HCT116 (cell line): ENCODE results near the gene NPFFR1. TPM values are rescaled to one million over a fixed set of nuclear protein-coding genes. Genes with fewer than 3 reads are reported as not detected.

Experiments
- ATAC-seq: fragments of 200-7000 bp; cut with Tn5 transposase; 2 replicates; pipeline ENCODE4 v1.9.1; 2020; ENCODE audit warnings: mild to moderate bottlenecking, moderate library complexity
- BruUV-seq: library from RNA; stranded (reverse); fragments of 400-500 nt; replicated peaks from 2 replicates; lab custom pipeline; 2021; lab: Mats Ljungman, UMichigan
- CTCF ChIA-PET: fragments of 300-600 bp; sonication (Branson Sonifier 250); formaldehyde crosslinking; loops from one replicate; lab custom pipeline; 2021; ENCODE audit warnings: antibody characterized with exemption; lab: Charles Lee
- POLR2A ChIA-PET: fragments of 300-600, 350-600 bp; sonication (Branson Sonifier 250); formaldehyde crosslinking; loops from one replicate; lab custom pipeline; 2021; ENCODE audit warnings: antibody characterized with exemption; lab: Charles Lee
- RAD21 ChIA-PET, 2 experiments: fragments of 300-600 bp; sonication (Branson Sonifier 250); formaldehyde crosslinking; loops; one replicate each; lab custom pipeline; 2023; ENCODE audit warnings: low total read pairs in 2 of 2; ENCODE audit not compliant: uncharacterized antibody in 2 of 2, unreplicated experiment in 2 of 2, low non-redundant PET in 1 of 2; lab: Charles Lee
- DNase-seq: peaks from one replicate; pipeline ENCODE4 v3.0.0-alpha.2; 2010; ENCODE audit warnings: low read depth, low spot score
- H2AFZ ChIP-seq: fragments of 200-600 bp; shearing (Covaris generic), sonication (generic); 2 replicates; pipeline ENCODE4 v1.6.1; 2017; ENCODE audit warnings: low read depth, mixed run types, mixed read lengths, antibody characterized with exemption, low read length; ENCODE audit not compliant: poor library complexity, severe bottlenecking
- H3K27ac ChIP-seq: 2 replicates; pipeline ENCODE4 v1.5.1; 2012; ENCODE audit warnings: low read depth, low read length
- H3K27me3 ChIP-seq: fragments of 200-600 bp; sonication (generic); 2 replicates; pipeline ENCODE4 v1.6.1; 2016; ENCODE audit warnings: mixed run types, low read length, mixed read lengths; ENCODE audit not compliant: insufficient read depth
- H3K36me3 ChIP-seq, 2 experiments: fragments of 200-500 bp in 1 of 2; fragments of 200-600 bp in 1 of 2; sonication (Bioruptor generic) in 1 of 2; sonication (generic) in 1 of 2; 2 replicates each; pipeline versions ENCODE4 v1.5.1 to v1.6.1; 2014 to 2016; ENCODE audit warnings: low read length in 2 of 2, inconsistent platforms in 1 of 2, mixed read lengths in 1 of 2, mixed run types in 1 of 2; ENCODE audit not compliant: insufficient read depth in 2 of 2, control insufficient read depth in 1 of 2
- H3K4me1 ChIP-seq, 2 experiments: fragments of 200-600 bp in 1 of 2; sonication (generic) in 1 of 2; 2 replicates each; pipeline versions ENCODE4 v1.5.1 to v1.6.1; 2012 to 2017; ENCODE audit warnings: low read length in 2 of 2, inconsistent platforms in 1 of 2, mild to moderate bottlenecking in 1 of 2, mixed read lengths in 1 of 2, mixed run types in 1 of 2, moderate library complexity in 1 of 2; ENCODE audit not compliant: insufficient read depth in 2 of 2, control insufficient read depth in 1 of 2
- H3K4me2 ChIP-seq: fragments of 200-600 bp; sonication (generic); 2 replicates; pipeline ENCODE4 v1.6.1; 2017; ENCODE audit warnings: mixed run types, low read length, mixed read lengths
- H3K4me3 ChIP-seq, 2 experiments: fragments of 200-600 bp in 1 of 2; sonication (generic) in 1 of 2; replicated peaks in 1 of 2; 2 replicates each; pipeline ENCODE4 v1.5.1; 2011 to 2016; ENCODE audit warnings: low read length in 2 of 2, control low read depth in 1 of 2, low read depth in 1 of 2, mild to moderate bottlenecking in 1 of 2, mixed read lengths in 1 of 2, mixed run types in 1 of 2
- H3K79me2 ChIP-seq: fragments of 200-600 bp; sonication (generic); 2 replicates; pipeline ENCODE4 v1.6.1; 2017; ENCODE audit warnings: mild to moderate bottlenecking, mixed run types, low read length, moderate library complexity, mixed read lengths; ENCODE audit not compliant: insufficient read depth
- H3K9ac ChIP-seq: fragments of 200-600 bp; sonication (generic); 2 replicates; pipeline ENCODE4 v1.6.1; 2016; ENCODE audit warnings: low read length, mixed read lengths
- H3K9me2 ChIP-seq: fragments of 200-600 bp; sonication (generic), shearing (Covaris generic); 2 replicates; pipeline ENCODE4 v1.6.1; 2017; ENCODE audit warnings: mixed run types, mild to moderate bottlenecking, moderate library complexity; ENCODE audit not compliant: insufficient read depth
- H3K9me3 ChIP-seq, 2 experiments: fragments of 200-500 bp in 1 of 2; fragments of 200-600 bp in 1 of 2; sonication (Bioruptor generic) in 1 of 2; sonication (generic) in 1 of 2; 2 replicates each; pipeline ENCODE4 v1.6.1; 2014 to 2017; ENCODE audit warnings: low read length in 2 of 2, mixed read lengths in 2 of 2, inconsistent platforms in 1 of 2, low read depth in 1 of 2, mild to moderate bottlenecking in 1 of 2, mixed run types in 1 of 2, moderate library complexity in 1 of 2; ENCODE audit not compliant: control insufficient read depth in 1 of 2, insufficient read depth in 1 of 2
- H4K20me1 ChIP-seq: fragments of 200-600 bp; sonication (generic), shearing (Covaris generic); 2 replicates; pipeline ENCODE4 v1.6.1; 2017; ENCODE audit warnings: mixed run types, mild to moderate bottlenecking, moderate library complexity; ENCODE audit not compliant: insufficient read depth
- ATF3 ChIP-seq: IDR thresholded peaks from 2 replicates; pipeline ENCODE4 v1.6.1; 2012
- CBX3 ChIP-seq: IDR thresholded peaks from 2 replicates; pipeline ENCODE4 v1.6.1; 2012; ENCODE audit warnings: low read depth
- CEBPB ChIP-seq: IDR thresholded peaks from 2 replicates; pipeline ENCODE4 v1.6.1; 2012; ENCODE audit warnings: low read depth
- CTCF ChIP-seq, 3 experiments: fragments of 200-600 bp in 1 of 3; sonication (generic) in 1 of 3; IDR thresholded peaks in 2 of 3; conservative IDR thresholded peaks in 1 of 3; 2 replicates each; pipeline ENCODE4 v1.5.1; 2012 to 2017; ENCODE audit warnings: low read depth in 2 of 3, low read length in 2 of 3, antibody characterized with exemption in 1 of 3, borderline replicate concordance in 1 of 3, control low read depth in 1 of 3, mild to moderate bottlenecking in 1 of 3, mixed read lengths in 1 of 3, mixed run types in 1 of 3, moderate library complexity in 1 of 3; ENCODE audit not compliant: insufficient read depth in 1 of 3
- EGR1 ChIP-seq: IDR thresholded peaks from 2 replicates; pipeline ENCODE4 v1.6.1; 2012; ENCODE audit warnings: low read depth
- ELF1 ChIP-seq: IDR thresholded peaks from 2 replicates; pipeline ENCODE4 v1.6.1; 2012; ENCODE audit warnings: low read depth, borderline replicate concordance
- EZH2 ChIP-seq: fragments of 200-600 bp; sonication (generic); IDR thresholded peaks from 2 replicates; pipeline ENCODE4 v1.6.1; 2017; ENCODE audit warnings: antibody characterized with exemption, mixed run types
- EZH2phosphoT487 ChIP-seq: fragments of 200-600 bp; IDR thresholded peaks from 2 replicates; pipeline ENCODE4 v1.6.1; 2018; ENCODE audit warnings: antibody characterized with exemption, borderline replicate concordance
- FOSL1 ChIP-seq: IDR thresholded peaks from 2 replicates; pipeline ENCODE4 v1.6.1; 2012; ENCODE audit warnings: low read depth
- JUND ChIP-seq: IDR thresholded peaks from 2 replicates; pipeline ENCODE4 v1.6.1; 2012
- MAX ChIP-seq: IDR thresholded peaks from 2 replicates; pipeline ENCODE4 v1.6.1; 2012
- POLR2A ChIP-seq: IDR thresholded peaks from 2 replicates; pipeline ENCODE4 v1.7.0; 2011; ENCODE audit warnings: borderline replicate concordance; ENCODE audit not compliant: insufficient read depth, insufficient read length; ENCODE audit errors: extremely low read depth
- POLR2AphosphoS5 ChIP-seq: IDR thresholded peaks from 2 replicates; pipeline ENCODE4 v1.6.1; 2011; ENCODE audit warnings: mild to moderate bottlenecking, low read depth, low read length, moderate library complexity
- RAD21 ChIP-seq: IDR thresholded peaks from 2 replicates; pipeline ENCODE4 v1.6.1; 2012; ENCODE audit warnings: low read depth, mild to moderate bottlenecking
- SIN3A ChIP-seq: IDR thresholded peaks from 2 replicates; pipeline ENCODE4 v1.6.1; 2012; ENCODE audit warnings: low read depth
- SP1 ChIP-seq: IDR thresholded peaks from 2 replicates; pipeline ENCODE4 v1.6.1; 2012; ENCODE audit warnings: low read depth
- SRF ChIP-seq: IDR thresholded peaks from 2 replicates; pipeline ENCODE4 v1.6.1; 2012; ENCODE audit warnings: low read depth
- TCF7L2 ChIP-seq: IDR thresholded peaks from 2 replicates; pipeline ENCODE4 v1.7.0; 2011; ENCODE audit warnings: borderline replicate concordance, inconsistent platforms; ENCODE audit not compliant: insufficient read depth, insufficient read length; ENCODE audit errors: extremely low read depth
- YY1 ChIP-seq: IDR thresholded peaks from 2 replicates; pipeline ENCODE4 v1.6.1; 2011; ENCODE audit warnings: low read length, low read depth, moderate library complexity, mild to moderate bottlenecking; ENCODE audit not compliant: insufficient replicate concordance; ENCODE audit errors: extremely low read depth
- ZFX ChIP-seq: fragments of 450-650 bp; IDR thresholded peaks from 2 replicates; pipeline ENCODE4 v1.6.1; 2017
- intact Hi-C: fragments of 100-400 bp; cut with micrococcal nuclease; formaldehyde crosslinking; loops from 2 replicates; pipeline ENCODE4 v1.10.0; 2022
- total RNA-seq: library from RNA; stranded (reverse); gene quantifications from one replicate; pipeline ENCODE4 v1.2.1, GENCODE V29; 2021; ENCODE audit not compliant: unreplicated experiment

The NPFFR1 gene
- total RNA-seq, 1 experiment from 2014 or later, result 0.02 TPM

GRCh38 chr10:70281609-70282008 is 2.2 kb downstream of the NPFFR1 start:
- Histone ChIP-seq H3K27ac (no peak overlapping the region), H3K4me1 (no peaks in the 10 kb centered on the region), H3K9me2 (no peaks in the 10 kb centered on the region; the same call in 1 of the 2 replicates), H2AFZ (no peak overlapping the region), H3K9ac (no peak overlapping the region), H3K4me3 (no peak overlapping the region), H3K36me3 (no peaks in the 10 kb centered on the region), H3K79me2 (no peaks in the 10 kb centered on the region), H3K4me2 (no peak overlapping the region), H3K9me3 (no peaks in the 10 kb centered on the region), H3K27me3 (no peaks in the 10 kb centered on the region), H4K20me1 (no peaks in the 10 kb centered on the region)
- ATAC-seq (no peak), DNase-seq (no peak)
- CTCF ChIA-PET, result interaction anchor here (0.7 to 1.8 kb wide), 2 partner anchors 9 to 17 kb away, joined by 4 to 7 read pairs; no protein-coding TSS in a partner anchor
- intact Hi-C loops, result no loop called here
- POLR2A ChIA-PET, result no interaction called here
- no TSS peak for BruUV-seq
- TF ChIP-seq FOSL1, result no peak
- no peak for TF ChIP-seq POLR2A
- no peak for TF ChIP-seq ZFX
- TF ChIP-seq EGR1, result no peak
- TF ChIP-seq SP1, result no peak
- no peak for TF ChIP-seq RAD21
- no peak for TF ChIP-seq EZH2
- TF ChIP-seq YY1, result no peak
- no peak for TF ChIP-seq JUND
- no peak for TF ChIP-seq POLR2AphosphoS5
- TF ChIP-seq TCF7L2, result no peak
- RAD21 ChIA-PET, result no interaction called here

- no peak for DNase-seq
- POLR2A ChIA-PET, result no interaction called here
- Histone ChIP-seq H3K9ac (no peak overlapping the region), H3K4me2 (no peak overlapping the region), H3K27me3 (no peaks in the 10 kb centered on the region), H2AFZ (no peak overlapping the region), H3K27ac (no peak overlapping the region), H3K79me2 (no peaks in the 10 kb centered on the region), H3K4me3 (no peak overlapping the region), H3K9me2 (no peaks in the 10 kb centered on the region; the same call in 1 of the 2 replicates), H4K20me1 (no peaks in the 10 kb centered on the region), H3K4me1 (no peaks in the 10 kb centered on the region), H3K36me3 (no peaks in the 10 kb centered on the region), H3K9me3 (no peaks in the 10 kb centered on the region)
- no TSS peak for BruUV-seq
- CTCF ChIA-PET, result no interaction called here
- RAD21 ChIA-PET, result no interaction called here
- no peak for ATAC-seq
- intact Hi-C loops, result no loop called here
- TF ChIP-seq POLR2A (no peak), EZH2 (no peak), ELF1 (no peak), EZH2phosphoT487 (no peak), SRF (no peak), CTCF (IDR thresholded peaks at IDR 0.05 in 2 of 3, conservative IDR thresholded peaks at IDR 0.05 in 1 of 3; ENCODE audit: borderline replicate concordance in 1 of 3, insufficient read depth in 1 of 3, low read depth in 2 of 3, low read length in 2 of 3) (no peak), TCF7L2 (no peak), RAD21 (no peak), MAX (no peak), YY1 (no peak), ZFX (no peak), EGR1 (no peak), FOSL1 (no peak), SIN3A (no peak), CEBPB (no peak), ATF3 (no peak), SP1 (no peak), CBX3 (no peak), POLR2AphosphoS5 (no peak)
Measured at GRCh38 chr10:70280099-70280498, 3.7 kb downstream of the NPFFR1 start.
